Transverse colon (tissue), 4 donors: ENCODE results near the gene TMEM240.

Source experiments
- CTCF ChIP-seq, 5 experiments: fragments of 200-600 bp in 3 of 5; fragments of 450-650 bp in 2 of 5; sonication (generic) in 3 of 5; IDR thresholded peaks; 1 replicate in 2 of 5; 2 replicates in 3 of 5; pipeline ENCODE4 v1.5.1; 2016 to 2017; ENCODE audit warnings: antibody characterized with exemption in 5 of 5, inconsistent platforms in 3 of 5, mild to moderate bottlenecking in 2 of 5, moderate library complexity in 1 of 5
- EP300 ChIP-seq: sonication (generic); formaldehyde crosslinking; IDR thresholded peaks from one replicate; pipeline ENCODE4 v1.6.1; 2017; ENCODE audit warnings: antibody characterized with exemption, low read depth
- POLR2A ChIP-seq: fragments of 450-650 bp; IDR thresholded peaks from one replicate; pipeline ENCODE4 v1.6.1; 2016; ENCODE audit warnings: antibody characterized with exemption, mild to moderate bottlenecking, moderate library complexity
- POLR2AphosphoS5 ChIP-seq, 3 donors: sonication (generic); formaldehyde crosslinking; IDR thresholded peaks; one replicate each; pipeline ENCODE4 v1.6.1; 2016; ENCODE audit warnings: antibody characterized with exemption in 3 of 3

- TF ChIP-seq POLR2A, result no peak
- TF ChIP-seq CTCF (IDR thresholded peaks at IDR 0.05), result no peak
- TF ChIP-seq EP300, result no peak
- TF ChIP-seq POLR2AphosphoS5 (IDR thresholded peaks at IDR 0.05), result no peak
Measured at GRCh38 chr1:1547011-1547410, 6.6 kb upstream of the TMEM240 start.
